Neural cell (in vitro differentiated cells): ENCODE data around the gene SAYSD1.

Experiments used
- EZH2 ChIP-seq: fragments of 200-600, 300-800 bp; shearing (Covaris generic), sonication (generic); IDR thresholded peaks from 2 replicates; pipeline ENCODE4 v1.6.1; 2014; ENCODE audit warnings: antibody characterized with exemption, low read length, borderline replicate concordance, mild to moderate bottlenecking; ENCODE audit not compliant: insufficient read depth, poor library complexity, severe bottlenecking
- MXI1 ChIP-seq: fragments of 450-650 bp; conservative IDR thresholded peaks from 2 replicates; pipeline ENCODE4 v1.6.1; 2014; ENCODE audit warnings: antibody characterized with exemption, mild to moderate bottlenecking; ENCODE audit not compliant: poor library complexity, severe bottlenecking
- POLR2AphosphoS5 ChIP-seq: IDR thresholded peaks from 2 replicates; pipeline ENCODE4 v1.6.1; 2012
- RAD21 ChIP-seq: fragments of 450-650 bp; conservative IDR thresholded peaks from 2 replicates; pipeline ENCODE4 v1.6.1; 2014; ENCODE audit warnings: antibody characterized with exemption, mild to moderate bottlenecking, moderate library complexity
- TF ChIP-seq, protein P1 (sequence below): fragments of 450-650 bp; IDR thresholded peaks from 2 replicates; pipeline ENCODE4 v1.5.1; 2014; ENCODE audit warnings: antibody characterized with exemption, mild to moderate bottlenecking, moderate library complexity; ENCODE audit not compliant: poor library complexity, severe bottlenecking
- TF ChIP-seq, protein P2 (sequence below): IDR thresholded peaks from 2 replicates; pipeline ENCODE4 v1.6.1; 2012; ENCODE audit warnings: borderline replicate concordance

DNA sequence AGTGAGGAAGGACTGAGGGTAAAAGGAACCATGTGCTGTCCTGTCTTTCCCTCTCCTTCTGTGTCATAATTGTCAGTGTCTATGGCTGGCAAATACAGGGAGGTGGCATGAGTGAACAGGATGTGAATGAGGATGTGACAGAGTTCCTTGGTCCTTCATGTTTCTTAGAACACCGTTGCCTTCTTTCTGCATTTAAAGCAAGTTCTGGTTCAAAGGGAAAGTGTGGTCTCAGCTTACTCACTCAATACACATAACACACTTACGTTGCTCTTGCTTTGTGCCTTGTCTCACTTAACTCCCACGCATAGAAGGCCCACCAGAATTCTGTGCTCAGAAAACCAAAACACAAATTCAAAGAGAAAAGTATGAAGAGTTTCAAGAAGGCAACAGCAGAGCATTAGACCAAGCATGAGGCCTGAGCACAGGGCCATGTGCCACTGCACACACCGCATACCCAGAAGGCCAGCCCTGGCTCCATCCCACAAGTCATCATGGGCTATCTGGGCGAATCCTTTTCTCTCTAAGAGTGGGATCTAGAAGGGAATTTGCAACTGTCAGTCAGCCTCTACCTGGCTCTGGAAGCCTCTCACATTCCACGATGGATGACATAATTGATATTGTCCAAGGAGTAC lies 38.9 kb upstream of the SAYSD1 start:
- TF ChIP-seq, protein P1, sequence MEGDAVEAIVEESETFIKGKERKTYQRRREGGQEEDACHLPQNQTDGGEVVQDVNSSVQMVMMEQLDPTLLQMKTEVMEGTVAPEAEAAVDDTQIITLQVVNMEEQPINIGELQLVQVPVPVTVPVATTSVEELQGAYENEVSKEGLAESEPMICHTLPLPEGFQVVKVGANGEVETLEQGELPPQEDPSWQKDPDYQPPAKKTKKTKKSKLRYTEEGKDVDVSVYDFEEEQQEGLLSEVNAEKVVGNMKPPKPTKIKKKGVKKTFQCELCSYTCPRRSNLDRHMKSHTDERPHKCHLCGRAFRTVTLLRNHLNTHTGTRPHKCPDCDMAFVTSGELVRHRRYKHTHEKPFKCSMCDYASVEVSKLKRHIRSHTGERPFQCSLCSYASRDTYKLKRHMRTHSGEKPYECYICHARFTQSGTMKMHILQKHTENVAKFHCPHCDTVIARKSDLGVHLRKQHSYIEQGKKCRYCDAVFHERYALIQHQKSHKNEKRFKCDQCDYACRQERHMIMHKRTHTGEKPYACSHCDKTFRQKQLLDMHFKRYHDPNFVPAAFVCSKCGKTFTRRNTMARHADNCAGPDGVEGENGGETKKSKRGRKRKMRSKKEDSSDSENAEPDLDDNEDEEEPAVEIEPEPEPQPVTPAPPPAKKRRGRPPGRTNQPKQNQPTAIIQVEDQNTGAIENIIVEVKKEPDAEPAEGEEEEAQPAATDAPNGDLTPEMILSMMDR = no peak
- TF ChIP-seq POLR2AphosphoS5 (no peak), EZH2 (no peak), RAD21 (no peak), MXI1 (no peak)
- TF ChIP-seq, protein P2, sequence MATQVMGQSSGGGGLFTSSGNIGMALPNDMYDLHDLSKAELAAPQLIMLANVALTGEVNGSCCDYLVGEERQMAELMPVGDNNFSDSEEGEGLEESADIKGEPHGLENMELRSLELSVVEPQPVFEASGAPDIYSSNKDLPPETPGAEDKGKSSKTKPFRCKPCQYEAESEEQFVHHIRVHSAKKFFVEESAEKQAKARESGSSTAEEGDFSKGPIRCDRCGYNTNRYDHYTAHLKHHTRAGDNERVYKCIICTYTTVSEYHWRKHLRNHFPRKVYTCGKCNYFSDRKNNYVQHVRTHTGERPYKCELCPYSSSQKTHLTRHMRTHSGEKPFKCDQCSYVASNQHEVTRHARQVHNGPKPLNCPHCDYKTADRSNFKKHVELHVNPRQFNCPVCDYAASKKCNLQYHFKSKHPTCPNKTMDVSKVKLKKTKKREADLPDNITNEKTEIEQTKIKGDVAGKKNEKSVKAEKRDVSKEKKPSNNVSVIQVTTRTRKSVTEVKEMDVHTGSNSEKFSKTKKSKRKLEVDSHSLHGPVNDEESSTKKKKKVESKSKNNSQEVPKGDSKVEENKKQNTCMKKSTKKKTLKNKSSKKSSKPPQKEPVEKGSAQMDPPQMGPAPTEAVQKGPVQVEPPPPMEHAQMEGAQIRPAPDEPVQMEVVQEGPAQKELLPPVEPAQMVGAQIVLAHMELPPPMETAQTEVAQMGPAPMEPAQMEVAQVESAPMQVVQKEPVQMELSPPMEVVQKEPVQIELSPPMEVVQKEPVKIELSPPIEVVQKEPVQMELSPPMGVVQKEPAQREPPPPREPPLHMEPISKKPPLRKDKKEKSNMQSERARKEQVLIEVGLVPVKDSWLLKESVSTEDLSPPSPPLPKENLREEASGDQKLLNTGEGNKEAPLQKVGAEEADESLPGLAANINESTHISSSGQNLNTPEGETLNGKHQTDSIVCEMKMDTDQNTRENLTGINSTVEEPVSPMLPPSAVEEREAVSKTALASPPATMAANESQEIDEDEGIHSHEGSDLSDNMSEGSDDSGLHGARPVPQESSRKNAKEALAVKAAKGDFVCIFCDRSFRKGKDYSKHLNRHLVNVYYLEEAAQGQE = no peak
